Measurements from ENCODE around the gene TMEM182.

TMEM182 gene

GRCh38 chr2:102852867-102853266 is 91.0 kb downstream of the TMEM182 start:
- TF ChIP-seq CTCF (IDR thresholded peaks at IDR 0.05; ENCODE audit: insufficient read depth, low read depth, low read length, missing control alignments), result no peak
- no peak overlapping the region for H3K4me3 ChIP-seq (ENCODE audit: low read depth, low read length)

More at GRCh38 chr2:102852867-102853266, 91.0 kb downstream of the TMEM182 start:
- no peak for DNase-seq (ENCODE audit: low read depth)

All from GM12865 (cell line).